Vagina (tissue), 2 donors: ENCODE data around the gene ABCA7.

ENCODE experiments used
- POLR2A ChIP-seq, 2 donors: fragments of 450-650 bp; IDR thresholded peaks; one replicate each; pipeline ENCODE4 v1.6.1; 2017; ENCODE audit warnings: antibody characterized with exemption in 2 of 2, mild to moderate bottlenecking in 2 of 2, moderate library complexity in 2 of 2
- POLR2AphosphoS5 ChIP-seq, 2 donors: sonication (generic); formaldehyde crosslinking; IDR thresholded peaks; one replicate each; pipeline ENCODE4 v1.9.0; 2017; ENCODE audit warnings: antibody characterized with exemption in 2 of 2, mild to moderate bottlenecking in 2 of 2, low read depth in 1 of 2; ENCODE audit not compliant: insufficient read depth in 1 of 2
- TF ChIP-seq, protein P1 (sequence below), 3 experiments: fragments of 450-650 bp in 2 of 3; fragments of 200-600 bp in 1 of 3; sonication (generic) in 1 of 3; IDR thresholded peaks; one replicate each; pipeline ENCODE4 v1.5.1; 2017 to 2019; ENCODE audit warnings: antibody characterized with exemption in 3 of 3, mild to moderate bottlenecking in 2 of 3, moderate library complexity in 2 of 3

DNA sequence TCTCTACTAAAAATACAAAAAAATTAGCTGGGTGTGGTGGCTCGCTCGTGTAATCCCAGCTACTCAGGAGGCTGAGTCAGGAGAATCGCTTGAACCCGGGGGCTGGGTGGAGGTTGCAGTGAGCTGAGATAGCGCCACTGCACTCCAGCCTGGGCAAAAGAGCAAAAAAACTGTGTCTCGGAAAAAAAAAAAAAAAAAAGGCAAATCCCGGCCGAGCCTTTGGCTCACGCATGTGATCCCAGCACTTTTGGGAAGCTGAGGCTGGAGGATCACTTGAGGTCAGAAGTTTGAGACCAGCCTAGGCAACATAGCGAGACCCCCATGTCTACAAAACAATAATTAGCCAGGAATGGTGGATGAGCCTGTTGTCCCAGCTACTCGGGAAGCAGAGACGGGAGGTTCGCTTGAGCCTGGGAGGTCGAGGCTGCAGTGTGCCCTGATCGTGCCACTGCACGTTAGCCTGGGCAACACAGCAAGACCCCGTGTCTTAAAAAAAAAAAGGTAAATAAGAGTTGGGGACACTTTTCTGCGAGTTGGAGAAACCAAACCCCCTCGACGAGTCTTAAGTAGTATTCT, 63.3 kb downstream of the ABCA7 start:
- TF ChIP-seq POLR2A (IDR thresholded peaks at IDR 0.05) = no peak
- TF ChIP-seq, protein P1, sequence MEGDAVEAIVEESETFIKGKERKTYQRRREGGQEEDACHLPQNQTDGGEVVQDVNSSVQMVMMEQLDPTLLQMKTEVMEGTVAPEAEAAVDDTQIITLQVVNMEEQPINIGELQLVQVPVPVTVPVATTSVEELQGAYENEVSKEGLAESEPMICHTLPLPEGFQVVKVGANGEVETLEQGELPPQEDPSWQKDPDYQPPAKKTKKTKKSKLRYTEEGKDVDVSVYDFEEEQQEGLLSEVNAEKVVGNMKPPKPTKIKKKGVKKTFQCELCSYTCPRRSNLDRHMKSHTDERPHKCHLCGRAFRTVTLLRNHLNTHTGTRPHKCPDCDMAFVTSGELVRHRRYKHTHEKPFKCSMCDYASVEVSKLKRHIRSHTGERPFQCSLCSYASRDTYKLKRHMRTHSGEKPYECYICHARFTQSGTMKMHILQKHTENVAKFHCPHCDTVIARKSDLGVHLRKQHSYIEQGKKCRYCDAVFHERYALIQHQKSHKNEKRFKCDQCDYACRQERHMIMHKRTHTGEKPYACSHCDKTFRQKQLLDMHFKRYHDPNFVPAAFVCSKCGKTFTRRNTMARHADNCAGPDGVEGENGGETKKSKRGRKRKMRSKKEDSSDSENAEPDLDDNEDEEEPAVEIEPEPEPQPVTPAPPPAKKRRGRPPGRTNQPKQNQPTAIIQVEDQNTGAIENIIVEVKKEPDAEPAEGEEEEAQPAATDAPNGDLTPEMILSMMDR (IDR thresholded peaks at IDR 0.05) = no peak
- TF ChIP-seq POLR2AphosphoS5 (IDR thresholded peaks at IDR 0.05; ENCODE audit: insufficient read depth in 1 of 2, low read depth in 1 of 2) = no peak
